K562 (cell line): ENCODE results near the gene GSG1. TPM values are rescaled to one million over a fixed set of nuclear protein-coding genes. Genes with fewer than 3 reads are reported as not detected.
A peak's percentile ranks its signal among the peaks of the same experiment; 100 is the strongest.

Experiments used
- ATAC-seq: fragments of 200-7000 bp; cut with Tn5 transposase; 3 replicates; pipeline ENCODE4 v1.9.1; 2020; ENCODE audit warnings: moderate library complexity
- BruUV-seq: library from RNA; stranded (reverse); fragments of 400-500 nt; replicated peaks from 2 replicates; lab custom pipeline; 2021; lab: Mats Ljungman, UMichigan
- CTCF ChIA-PET: fragments of 300-600 bp; formaldehyde crosslinking; extraction: SDS; loops from one replicate; lab custom pipeline; 2021; ENCODE audit warnings: low intra/inter-chr PET ratio; lab: Yijun Ruan, JAX
- POLR2A ChIA-PET: fragments of 300-600, 350-650 bp; sonication (Branson Sonifier 250); formaldehyde crosslinking; extraction: SDS; loops from one replicate; lab custom pipeline; 2021; ENCODE audit warnings: antibody characterized with exemption, inconsistent platforms; lab: Yijun Ruan, JAX
- DNase-seq, 4 experiments: peaks; one replicate each; pipeline versions ENCODE4 v3.0.0 to v3.0.0-alpha.2; 2011 to 2018; ENCODE audit warnings: low spot score in 3 of 4, mixed read lengths in 3 of 4; ENCODE audit errors: extremely low read depth in 1 of 4
- FAIRE-seq: peaks from 2 replicates; lab custom pipeline; 2011; peaks lifted over from hg19 to GRCh38; lab: Jason Lieb, UNC
- H2AFZ ChIP-seq: 2 replicates; pipeline ENCODE4 v1.6.0; 2011; ENCODE audit warnings: low read depth, low read length, control low read depth, inconsistent platforms
- H3K27ac ChIP-seq: fragments of 200-600 bp; 3 replicates; pipeline ENCODE4 v1.8.0; 2011; ENCODE audit warnings: low read depth, mild to moderate bottlenecking, control low read depth, inconsistent platforms, low read length, moderate library complexity, mixed read lengths; ENCODE audit errors: extremely low read depth
- H3K27me3 ChIP-seq, 2 experiments: fragments of 300-600 bp in 1 of 2; 2 replicates in 1 of 2; 3 replicates in 1 of 2; pipeline versions ENCODE4 v1.6.0 to v1.8.0; 2011; ENCODE audit warnings: inconsistent platforms in 2 of 2, low read length in 2 of 2, mild to moderate bottlenecking in 1 of 2, mixed read lengths in 1 of 2, moderate library complexity in 1 of 2; ENCODE audit not compliant: control insufficient read depth in 2 of 2, insufficient read depth in 2 of 2
- H3K36me3 ChIP-seq: fragments of 300-600 bp; 3 replicates; pipeline ENCODE4 v1.8.0; 2011; ENCODE audit warnings: mild to moderate bottlenecking, low read length, inconsistent platforms; ENCODE audit not compliant: control insufficient read depth, insufficient read depth
- H3K4me1 ChIP-seq, 2 experiments: fragments of 200-600 bp in 1 of 2; replicated peaks in 1 of 2; 2 replicates in 1 of 2; 3 replicates in 1 of 2; pipeline versions ENCODE4 v1.5.1 to v1.8.0; 2011; ENCODE audit warnings: inconsistent platforms in 2 of 2, low read length in 2 of 2, mild to moderate bottlenecking in 1 of 2, mixed read lengths in 1 of 2, moderate library complexity in 1 of 2; ENCODE audit not compliant: control insufficient read depth in 2 of 2, insufficient read depth in 2 of 2
- H3K4me2 ChIP-seq: 2 replicates; pipeline ENCODE4 v1.6.1; 2011; ENCODE audit warnings: low read length, control low read depth, inconsistent platforms, mixed read lengths; ENCODE audit not compliant: insufficient read depth
- H3K4me3 ChIP-seq: fragments of 200-600 bp; sonication (generic), shearing (Covaris generic); 2 replicates; pipeline ENCODE4 v1.5.1; 2016; ENCODE audit warnings: control low read depth, inconsistent platforms
- H3K79me2 ChIP-seq: fragments of 200-600 bp; 3 replicates; pipeline ENCODE4 v1.8.0; 2011; ENCODE audit warnings: low read length, inconsistent platforms; ENCODE audit not compliant: control insufficient read depth, insufficient read depth
- H3K9ac ChIP-seq, 2 experiments: 2 replicates each; pipeline versions ENCODE4 v1.6.0 to v1.6.1; 2011; ENCODE audit warnings: low read depth in 2 of 2, low read length in 2 of 2, control low read depth in 1 of 2, inconsistent platforms in 1 of 2, mild to moderate bottlenecking in 1 of 2, mixed read lengths in 1 of 2; ENCODE audit not compliant: insufficient read depth in 1 of 2
- H3K9me1 ChIP-seq: one replicate; pipeline ENCODE4 v1.6.0; 2011; ENCODE audit warnings: inconsistent platforms, mild to moderate bottlenecking, low read length, moderate library complexity; ENCODE audit not compliant: control insufficient read depth, insufficient read depth
- H3K9me3 ChIP-seq: replicated peaks from 2 replicates; pipeline ENCODE4 v1.5.1; 2011; ENCODE audit warnings: low read depth, low read length, inconsistent platforms; ENCODE audit not compliant: control insufficient read depth, insufficient read depth
- H4K20me1 ChIP-seq: replicated peaks from 2 replicates; pipeline ENCODE4 v1.6.1; 2011; ENCODE audit warnings: low read length, inconsistent platforms, mixed read lengths; ENCODE audit not compliant: control insufficient read depth, insufficient read depth
- BMI1 ChIP-seq: fragments of 150-350 bp; IDR thresholded peaks from 2 replicates; pipeline ENCODE4 v1.6.1; 2014; ENCODE audit warnings: low read length
- COPS2 ChIP-seq: fragments of 450-650 bp; conservative IDR thresholded peaks from 2 replicates; pipeline ENCODE4 v1.6.1; 2016; ENCODE audit warnings: mild to moderate bottlenecking, moderate library complexity
- CXXC5 ChIP-seq: fragments of 250-450 bp; sonication (Bioruptor Pico); IDR thresholded peaks from 2 replicates; pipeline ENCODE4 v1.8.0; 2022; ENCODE audit warnings: inconsistent platforms, mild to moderate bottlenecking, moderate library complexity
- MEIS2 ChIP-seq: fragments of 450-650 bp; IDR thresholded peaks from 2 replicates; pipeline ENCODE4 v1.6.1; 2014; ENCODE audit warnings: mild to moderate bottlenecking; ENCODE audit not compliant: partially characterized antibody
- MYBL2 ChIP-seq, 2 experiments: fragments of 450-650 bp in 1 of 2; sonication (generic) in 1 of 2; formaldehyde crosslinking in 1 of 2; IDR thresholded peaks; 2 replicates each; pipeline versions ENCODE4 v1.6.1 to v1.8.1; 2017 to 2022; ENCODE audit warnings: borderline replicate concordance in 1 of 2, inconsistent platforms in 1 of 2, low read depth in 1 of 2, mild to moderate bottlenecking in 1 of 2, missing genetic modification reagents in 1 of 2, moderate library complexity in 1 of 2
- MYNN ChIP-seq, 2 experiments: sonication (generic); formaldehyde crosslinking in 1 of 2; IDR thresholded peaks; 2 replicates each; pipeline versions ENCODE4 v1.5.0 to v1.6.1; 2016 to 2020; ENCODE audit warnings: antibody characterized with exemption in 1 of 2, missing genetic modification reagents in 1 of 2
- NEUROD1 ChIP-seq: fragments of 150-350 bp; IDR thresholded peaks from 2 replicates; pipeline ENCODE4 v1.6.1; 2014; ENCODE audit warnings: borderline replicate concordance, low read length, low read depth; ENCODE audit not compliant: partially characterized antibody
- PML ChIP-seq: IDR thresholded peaks from 2 replicates; pipeline ENCODE4 v1.6.1; 2012; ENCODE audit warnings: low read length, inconsistent platforms
- POLR2G ChIP-seq: fragments of 200-400 bp; formaldehyde crosslinking; IDR thresholded peaks from 2 replicates; pipeline ENCODE4 v1.6.1; 2017; ENCODE audit warnings: low read depth, mild to moderate bottlenecking, antibody characterized with exemption, low read length, moderate library complexity
- PTRF ChIP-seq: fragments of 450-650 bp; IDR thresholded peaks from 2 replicates; pipeline ENCODE4 v1.6.1; 2016; ENCODE audit warnings: mild to moderate bottlenecking, missing genetic modification characterization, missing compliant biosample characterization
- RBBP5 ChIP-seq: fragments of 200-600 bp; sonication (generic); IDR thresholded peaks from 2 replicates; pipeline ENCODE4 v1.6.1; 2012; ENCODE audit warnings: borderline replicate concordance, mild to moderate bottlenecking, low read length, control low read depth, inconsistent platforms; ENCODE audit not compliant: insufficient read depth, poor library complexity, severe bottlenecking
- RBFOX2 ChIP-seq: fragments of 200-400 bp; formaldehyde crosslinking; IDR thresholded peaks from 2 replicates; pipeline ENCODE4 v1.6.1; 2017; ENCODE audit warnings: low read depth, mild to moderate bottlenecking, low read length, moderate library complexity
- RFX1 ChIP-seq: fragments of 450-650 bp; IDR thresholded peaks from 2 replicates; pipeline ENCODE4 v1.6.1; 2016; ENCODE audit warnings: mild to moderate bottlenecking, moderate library complexity
- SMAD2 ChIP-seq: fragments of 150-350 bp; IDR thresholded peaks from 2 replicates; pipeline ENCODE4 v1.6.1; 2014; ENCODE audit warnings: low read depth, mild to moderate bottlenecking, low read length
- SMAD3 ChIP-seq: fragments of 450-650 bp; formaldehyde crosslinking; conservative IDR thresholded peaks from 2 replicates; pipeline ENCODE4 v1.4.0; 2020; ENCODE audit warnings: mild to moderate bottlenecking
- ZBTB7A ChIP-seq: IDR thresholded peaks from 2 replicates; pipeline ENCODE4 v1.6.1; 2011; ENCODE audit warnings: low read depth, mild to moderate bottlenecking, low read length, moderate library complexity, borderline replicate concordance; ENCODE audit not compliant: control insufficient read depth
- ZFX ChIP-seq: sonication (generic); formaldehyde crosslinking; IDR thresholded peaks from 2 replicates; pipeline ENCODE4 v1.8.0; 2022; ENCODE audit warnings: mild to moderate bottlenecking, missing genetic modification reagents, moderate library complexity
- WGBS: fragments of 100-300 bp; shearing (Covaris generic); methylation state at CpG from one replicate; pipeline ENCODE4 v1.1.6; 2016; ENCODE audit warnings: low coverage, mixed read lengths; ENCODE audit not compliant: insufficient coverage; ENCODE audit errors: missing lambda C conversion rate; 5-methylcytosine and 5-hydroxymethylcytosine counted together
- in situ Hi-C: fragments of 300-500 bp; cut with MboI; formaldehyde crosslinking; loops from 4 replicates; pipeline ENCODE4 v1.15.0; 2018; ENCODE audit warnings: inconsistent platforms, mixed read lengths
- intact Hi-C: fragments of 100-400 bp; cut with micrococcal nuclease; formaldehyde crosslinking; loops from 2 replicates; pipeline ENCODE4 v1.14.2; 2022
- polyA plus RNA-seq, 8 experiments: library from polyadenylated mRNA; depleted of rRNA in 4 of 8; stranded (reverse) in 5 of 8; unstranded in 3 of 8; fragments of >200 nt; fragmentation: Nextera tagmentation in 2 of 8; fragmentation: Illumina TruSeq in 1 of 8; extraction: Ambion mirVana in 2 of 8; extraction: Trizol in 1 of 8; gene quantifications; 2 replicates each; pipeline versions ENCODE4 v1.2.1 to v1.2.3, GENCODE V29; 2011 to 2014; ENCODE audit warnings: inconsistent platforms in 1 of 8, missing spikeins in 1 of 8
- total RNA-seq, 7 experiments: library from RNA; depleted of rRNA in 6 of 7; stranded (reverse); fragments of >200 nt in 6 of 7; fragmentation: Illumina TruSeq in 2 of 7; extraction: Trizol in 2 of 7; gene quantifications; 2 replicates each; pipeline versions ENCODE4 v1.2.1 to v1.2.3, GENCODE V29; 2011 to 2021; ENCODE audit warnings: low replicate concordance in 1 of 7
- TF ChIP-seq, protein P1 (sequence below): fragments of 200-800 bp; sonication (Bioruptor generic); IDR thresholded peaks from 2 replicates; pipeline ENCODE4 v1.6.1; 2017; ENCODE audit warnings: missing genetic modification characterization, missing compliant biosample characterization
- TF ChIP-seq, protein P2 (sequence below): IDR thresholded peaks from 2 replicates; pipeline ENCODE4 v1.6.1; 2011; ENCODE audit not compliant: insufficient read length; ENCODE audit errors: extremely low read depth

The GSG1 gene
- total and polyA plus RNA-seq, 9 of the 15 experiments (the other 6 are each of a cell fraction or from before 2014, with no cell fraction given), result not detected

DNA sequence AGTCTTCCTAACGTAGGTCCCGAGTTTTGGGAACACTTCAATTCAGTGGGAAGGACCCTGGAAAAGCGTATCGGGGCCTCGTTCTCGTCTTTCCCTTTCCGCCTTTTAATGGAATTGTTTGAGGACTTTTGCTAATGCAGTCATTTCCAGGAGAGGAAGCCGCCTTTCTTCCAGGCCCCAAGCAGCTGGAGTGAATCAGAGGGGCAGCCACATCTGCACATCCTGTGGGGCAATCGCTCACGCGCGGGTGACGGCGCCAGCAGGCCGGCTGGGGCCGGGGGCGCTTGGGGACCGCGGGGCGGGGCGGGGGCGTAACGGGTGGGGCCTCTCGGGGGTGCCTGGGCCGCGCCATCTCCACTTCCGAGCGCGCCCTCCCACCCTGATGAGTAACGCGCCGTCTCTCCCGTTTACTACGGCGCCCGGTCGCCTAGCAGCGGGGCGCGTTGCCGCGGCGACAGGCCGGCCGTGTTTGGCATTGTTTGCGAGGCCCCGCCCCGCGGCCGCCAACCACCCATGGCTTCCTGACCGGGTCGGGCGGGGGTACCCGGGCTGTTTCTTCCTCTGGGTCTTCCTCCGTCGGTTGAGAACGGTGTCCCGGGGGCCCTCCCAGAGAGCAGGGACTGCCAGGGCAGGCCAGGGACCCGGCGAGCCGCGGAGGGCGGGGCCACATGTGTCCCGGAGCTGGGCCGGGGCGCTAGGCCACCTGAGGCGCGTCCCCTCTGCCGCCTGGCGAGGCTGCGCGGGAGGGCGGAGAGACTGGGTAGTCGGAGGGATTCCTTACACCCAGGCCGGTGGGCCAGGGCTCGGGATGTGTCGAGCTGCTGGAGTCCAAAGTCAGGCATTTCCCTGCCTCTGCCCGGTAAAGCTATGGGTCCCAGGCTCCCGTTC, 2.3 kb downstream of the GSG1 start:
- Histone ChIP-seq H3K9me3 (no peaks in the 10 kb centered on the region), H3K4me1 (peaks cover 0 to 10% of the 10 kb centered on the region in 2 experiments; a peak in 3 of 5 replicates), H3K36me3 (no peaks in the 10 kb centered on the region), H3K79me2 (no peaks in the 10 kb centered on the region), H3K4me3 (peak overlapping the region; percentile 43), H4K20me1 (no peaks in the 10 kb centered on the region; the same call in 1 of the 2 replicates), H2AFZ (peak overlapping the region; percentile 72), H3K27ac (no peak overlapping the region), H3K9me1 (no peaks in the 10 kb centered on the region), H3K9ac (peak overlapping the region; percentile 38 to 88; a peak in 3 of 4 replicates), H3K4me2 (peak overlapping the region; percentile 52; the same call in 1 of the 2 replicates), H3K27me3 (peaks cover 5 to 24% of the 10 kb centered on the region in 2 experiments; a peak in 4 of 5 replicates)
- intact Hi-C loops, result no loop called here
- BruUV-seq, result no TSS peak
- POLR2A ChIA-PET, result no interaction called here
- CTCF ChIA-PET, result no interaction called here
- 9% methylated on average over 27 of the region's 79 CpGs for WGBS
- DNase-seq (peak; percentile 65 to 83 (median 76)), FAIRE-seq (no peak), ATAC-seq (peak; percentile 94)
- in situ Hi-C loops, result no loop called here
- TF ChIP-seq MYBL2 (IDR thresholded peaks at IDR 0.05; ENCODE audit: low read depth) (no peak), MYBL2 (CRISPR knock-in tag; IDR thresholded peaks at IDR 0.05; ENCODE audit: borderline replicate concordance) (no peak), PML (no peak), NEUROD1 (peak; percentile 84), PTRF (tag) (no peak), RFX1 (peak; percentile 93), CXXC5 (CRISPR knock-in tag) (peak; percentile 56), BMI1 (peak; percentile 83), ZFX (CRISPR knock-in tag) (peak; percentile 67), SMAD2 (no peak), ZBTB7A (peak; percentile 48; the same call in 1 of the 2 replicates), POLR2G (0 out of 2 replicates have a peak, but pooled peaks have one; percentile 25), RBBP5 (no peak), MYNN (IDR thresholded peaks at IDR 0.05) (peak; percentile 98), MYNN (CRISPR knock-in tag; IDR thresholded peaks at IDR 0.05) (peak; percentile 87), MEIS2 (no peak), RBFOX2 (peak; percentile 39), SMAD3 (no peak), COPS2 (no peak)
- TF ChIP-seq, protein P1, sequence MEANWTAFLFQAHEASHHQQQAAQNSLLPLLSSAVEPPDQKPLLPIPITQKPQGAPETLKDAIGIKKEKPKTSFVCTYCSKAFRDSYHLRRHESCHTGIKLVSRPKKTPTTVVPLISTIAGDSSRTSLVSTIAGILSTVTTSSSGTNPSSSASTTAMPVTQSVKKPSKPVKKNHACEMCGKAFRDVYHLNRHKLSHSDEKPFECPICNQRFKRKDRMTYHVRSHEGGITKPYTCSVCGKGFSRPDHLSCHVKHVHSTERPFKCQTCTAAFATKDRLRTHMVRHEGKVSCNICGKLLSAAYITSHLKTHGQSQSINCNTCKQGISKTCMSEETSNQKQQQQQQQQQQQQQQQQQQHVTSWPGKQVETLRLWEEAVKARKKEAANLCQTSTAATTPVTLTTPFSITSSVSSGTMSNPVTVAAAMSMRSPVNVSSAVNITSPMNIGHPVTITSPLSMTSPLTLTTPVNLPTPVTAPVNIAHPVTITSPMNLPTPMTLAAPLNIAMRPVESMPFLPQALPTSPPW (CRISPR knock-in tag), result peak; percentile 50
- TF ChIP-seq, protein P2, sequence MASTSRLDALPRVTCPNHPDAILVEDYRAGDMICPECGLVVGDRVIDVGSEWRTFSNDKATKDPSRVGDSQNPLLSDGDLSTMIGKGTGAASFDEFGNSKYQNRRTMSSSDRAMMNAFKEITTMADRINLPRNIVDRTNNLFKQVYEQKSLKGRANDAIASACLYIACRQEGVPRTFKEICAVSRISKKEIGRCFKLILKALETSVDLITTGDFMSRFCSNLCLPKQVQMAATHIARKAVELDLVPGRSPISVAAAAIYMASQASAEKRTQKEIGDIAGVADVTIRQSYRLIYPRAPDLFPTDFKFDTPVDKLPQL, result no peak
